HepG2 (cell line): Measurements from ENCODE around the gene FTL. TPM values are rescaled to one million over a fixed set of nuclear protein-coding genes. Genes with fewer than 3 reads are reported as not detected.

Source experiments
- BCL6 ChIP-seq: IDR thresholded peaks from 2 replicates; pipeline ENCODE4 v1.6.1; 2016; ENCODE audit warnings: missing genetic modification reagents, missing compliant biosample characterization
- ETV5 ChIP-seq: IDR thresholded peaks from 2 replicates; pipeline ENCODE4 v1.6.1; 2018; ENCODE audit warnings: missing biosample characterization, missing genetic modification reagents, inconsistent platforms, borderline replicate concordance
- NCOA1 ChIP-seq: sonication (generic); formaldehyde crosslinking; IDR thresholded peaks from 2 replicates; pipeline ENCODE4 v1.9.0; 2021; ENCODE audit warnings: missing genetic modification reagents
- NPAS2 ChIP-seq: sonication (generic); formaldehyde crosslinking; IDR thresholded peaks from 2 replicates; pipeline ENCODE4 v1.8.0; 2022; ENCODE audit warnings: mild to moderate bottlenecking, missing genetic modification reagents, borderline replicate concordance
- PHF21A ChIP-seq: sonication (generic); formaldehyde crosslinking; IDR thresholded peaks from 2 replicates; pipeline ENCODE4 v1.5.0; 2020; ENCODE audit warnings: mild to moderate bottlenecking, missing genetic modification reagents
- RARG ChIP-seq: sonication (generic); formaldehyde crosslinking; IDR thresholded peaks from 2 replicates; pipeline ENCODE4 v1.4.0; 2020; ENCODE audit warnings: low read depth, mild to moderate bottlenecking, missing genetic modification reagents
- SALL2 ChIP-seq: sonication (generic); formaldehyde crosslinking; IDR thresholded peaks from 2 replicates; pipeline ENCODE4 v1.8.1; 2023; ENCODE audit warnings: mild to moderate bottlenecking, missing genetic modification reagents, inconsistent platforms
- SNRNP70 ChIP-seq: fragments of 200-400 bp; formaldehyde crosslinking; IDR thresholded peaks from 2 replicates; pipeline ENCODE4 v1.6.1; 2017; ENCODE audit warnings: mild to moderate bottlenecking, low read depth, low read length, moderate library complexity
- SRSF9 ChIP-seq: fragments of 200-400 bp; formaldehyde crosslinking; IDR thresholded peaks from 2 replicates; pipeline ENCODE4 v1.6.1; 2018; ENCODE audit warnings: borderline replicate concordance, mild to moderate bottlenecking, low read depth, low read length; ENCODE audit not compliant: insufficient read depth, poor library complexity, severe bottlenecking
- SYNCRIP ChIP-seq: fragments of 200-400 bp; formaldehyde crosslinking; IDR thresholded peaks from 2 replicates; pipeline ENCODE4 v1.6.1; 2018; ENCODE audit warnings: mild to moderate bottlenecking, low read depth, low read length; ENCODE audit not compliant: insufficient read depth
- ZNF264 ChIP-seq: sonication (generic); formaldehyde crosslinking; IDR thresholded peaks from 2 replicates; pipeline ENCODE4 v1.4.0; 2020; ENCODE audit warnings: missing genetic modification reagents
- ZNF331 ChIP-seq: sonication (generic); formaldehyde crosslinking; IDR thresholded peaks from 2 replicates; pipeline ENCODE4 v1.4.0; 2020; ENCODE audit warnings: missing genetic modification reagents
- ZNF552 ChIP-seq: sonication (generic); formaldehyde crosslinking; IDR thresholded peaks from 2 replicates; pipeline ENCODE4 v1.9.0; 2022; ENCODE audit warnings: missing genetic modification reagents, mild to moderate bottlenecking, borderline replicate concordance
- ZSCAN12 ChIP-seq: sonication (generic); formaldehyde crosslinking; IDR thresholded peaks from 2 replicates; pipeline ENCODE4 v1.9.0; 2021; ENCODE audit warnings: mild to moderate bottlenecking, missing genetic modification reagents
- polyA plus RNA-seq, 8 experiments: library from polyadenylated mRNA; depleted of rRNA in 3 of 8; stranded (reverse) in 7 of 8; unstranded in 1 of 8; fragments of >200 nt; fragmentation: Illumina TruSeq in 4 of 8; extraction: Trizol in 4 of 8; gene quantifications; 2 replicates each; pipeline versions ENCODE4 v1.2.1 to v1.2.3, GENCODE V29; 2011 to 2016; ENCODE audit warnings: low read depth in 4 of 8, missing spikeins in 1 of 8, mixed read lengths in 1 of 8; ENCODE audit not compliant: insufficient read depth in 1 of 8
- total RNA-seq, 5 experiments: library from RNA; depleted of rRNA; stranded (reverse); fragments of >200 nt; fragmentation: Illumina TruSeq; extraction: Trizol; gene quantifications; 2 replicates each; pipeline ENCODE4 v1.2.3, GENCODE V29; 2016; ENCODE audit warnings: low read depth in 1 of 5
- TF ChIP-seq, protein P1 (sequence below): sonication (generic); formaldehyde crosslinking; IDR thresholded peaks from 2 replicates; pipeline ENCODE4 v1.4.0; 2020; ENCODE audit warnings: missing genetic modification reagents, borderline replicate concordance
- TF ChIP-seq, protein P2 (sequence below): sonication (generic); formaldehyde crosslinking; IDR thresholded peaks from 2 replicates; pipeline ENCODE4 v1.8.0; 2022; ENCODE audit warnings: mild to moderate bottlenecking, missing genetic modification reagents; ENCODE audit not compliant: insufficient replicate concordance
- TF ChIP-seq, protein P3 (sequence below): IDR thresholded peaks from 2 replicates; pipeline ENCODE4 v1.6.1; 2016; ENCODE audit warnings: mild to moderate bottlenecking
- TF ChIP-seq, protein P4 (sequence below): sonication (generic); formaldehyde crosslinking; IDR thresholded peaks from 2 replicates; pipeline ENCODE4 v1.4.0; 2020; ENCODE audit warnings: low read depth, missing genetic modification reagents

Gene FTL
- total and polyA plus RNA-seq, 2 of the 13 experiments (the other 11 are each of a cell fraction or from before 2014, with no cell fraction given), result 2,721 to 8,800 TPM

DNA sequence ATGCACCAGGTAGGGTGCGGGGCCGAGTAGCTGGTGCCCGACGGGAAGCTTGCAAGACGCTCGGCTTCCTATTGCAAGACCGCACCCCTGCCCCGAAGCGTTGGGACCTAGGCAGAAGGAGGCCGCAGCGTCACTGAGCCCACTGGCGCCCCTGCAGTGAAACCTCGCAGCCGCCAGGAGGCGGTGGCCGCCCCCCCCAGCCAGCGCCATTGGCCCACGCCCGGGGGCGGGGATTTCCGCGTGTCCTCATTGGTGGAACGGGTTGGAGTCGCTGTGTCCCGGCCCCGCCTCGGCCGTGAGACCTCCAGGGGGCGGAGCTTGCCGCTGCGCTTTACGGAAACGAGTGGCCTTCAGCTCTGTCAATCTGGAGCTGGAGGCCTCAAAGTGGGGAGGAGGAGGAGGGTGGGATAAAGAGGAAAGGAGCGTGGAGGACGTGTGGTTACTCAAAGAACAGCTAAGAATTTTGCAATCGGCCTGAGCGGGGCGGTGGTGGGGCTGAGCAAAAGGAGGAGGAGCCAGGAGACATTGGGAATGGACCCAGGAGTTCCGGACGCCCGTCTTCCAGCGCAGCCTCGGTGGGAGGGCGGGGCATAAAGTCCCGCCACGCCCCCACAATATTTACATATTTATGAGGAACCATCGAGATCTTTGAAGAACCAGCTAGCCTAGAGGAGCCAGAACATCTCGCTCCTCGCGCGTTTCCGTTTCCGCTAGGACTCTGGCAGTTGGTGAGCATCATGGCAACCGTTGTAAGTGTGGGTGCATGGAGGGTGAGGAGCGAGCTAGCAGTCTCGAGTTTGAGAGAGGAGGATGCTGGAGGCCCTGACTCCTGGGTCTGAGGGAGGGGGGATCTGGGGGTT lies 28.3 kb downstream of the FTL start, which contains the start of the genes GYS1 and RUVBL2 (continued):
- TF ChIP-seq ZNF331 (CRISPR knock-in tag), result peak; percentile 19; the same call in 1 of the 2 replicates
- no peak for TF ChIP-seq NCOA1 (CRISPR knock-in tag)
- TF ChIP-seq ETV5 (CRISPR knock-in tag), result peak; percentile 58; the same call in 1 of the 2 replicates
- TF ChIP-seq, protein P1, sequence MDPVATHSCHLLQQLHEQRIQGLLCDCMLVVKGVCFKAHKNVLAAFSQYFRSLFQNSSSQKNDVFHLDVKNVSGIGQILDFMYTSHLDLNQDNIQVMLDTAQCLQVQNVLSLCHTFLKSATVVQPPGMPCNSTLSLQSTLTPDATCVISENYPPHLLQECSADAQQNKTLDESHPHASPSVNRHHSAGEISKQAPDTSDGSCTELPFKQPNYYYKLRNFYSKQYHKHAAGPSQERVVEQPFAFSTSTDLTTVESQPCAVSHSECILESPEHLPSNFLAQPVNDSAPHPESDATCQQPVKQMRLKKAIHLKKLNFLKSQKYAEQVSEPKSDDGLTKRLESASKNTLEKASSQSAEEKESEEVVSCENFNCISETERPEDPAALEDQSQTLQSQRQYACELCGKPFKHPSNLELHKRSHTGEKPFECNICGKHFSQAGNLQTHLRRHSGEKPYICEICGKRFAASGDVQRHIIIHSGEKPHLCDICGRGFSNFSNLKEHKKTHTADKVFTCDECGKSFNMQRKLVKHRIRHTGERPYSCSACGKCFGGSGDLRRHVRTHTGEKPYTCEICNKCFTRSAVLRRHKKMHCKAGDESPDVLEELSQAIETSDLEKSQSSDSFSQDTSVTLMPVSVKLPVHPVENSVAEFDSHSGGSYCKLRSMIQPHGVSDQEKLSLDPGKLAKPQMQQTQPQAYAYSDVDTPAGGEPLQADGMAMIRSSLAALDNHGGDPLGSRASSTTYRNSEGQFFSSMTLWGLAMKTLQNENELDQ (CRISPR knock-in tag), result no peak
- TF ChIP-seq NPAS2 (CRISPR knock-in tag), result no peak
- no peak for TF ChIP-seq SYNCRIP
- TF ChIP-seq BCL6 (CRISPR knock-in tag), result peak; percentile 26
- TF ChIP-seq SALL2 (CRISPR knock-in tag), result no peak; the same call in 1 of the 2 replicates
- TF ChIP-seq, protein P2, sequence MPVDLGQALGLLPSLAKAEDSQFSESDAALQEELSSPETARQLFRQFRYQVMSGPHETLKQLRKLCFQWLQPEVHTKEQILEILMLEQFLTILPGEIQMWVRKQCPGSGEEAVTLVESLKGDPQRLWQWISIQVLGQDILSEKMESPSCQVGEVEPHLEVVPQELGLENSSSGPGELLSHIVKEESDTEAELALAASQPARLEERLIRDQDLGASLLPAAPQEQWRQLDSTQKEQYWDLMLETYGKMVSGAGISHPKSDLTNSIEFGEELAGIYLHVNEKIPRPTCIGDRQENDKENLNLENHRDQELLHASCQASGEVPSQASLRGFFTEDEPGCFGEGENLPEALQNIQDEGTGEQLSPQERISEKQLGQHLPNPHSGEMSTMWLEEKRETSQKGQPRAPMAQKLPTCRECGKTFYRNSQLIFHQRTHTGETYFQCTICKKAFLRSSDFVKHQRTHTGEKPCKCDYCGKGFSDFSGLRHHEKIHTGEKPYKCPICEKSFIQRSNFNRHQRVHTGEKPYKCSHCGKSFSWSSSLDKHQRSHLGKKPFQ, result peak; percentile 53
- TF ChIP-seq SRSF9, result no peak
- TF ChIP-seq, protein P3, sequence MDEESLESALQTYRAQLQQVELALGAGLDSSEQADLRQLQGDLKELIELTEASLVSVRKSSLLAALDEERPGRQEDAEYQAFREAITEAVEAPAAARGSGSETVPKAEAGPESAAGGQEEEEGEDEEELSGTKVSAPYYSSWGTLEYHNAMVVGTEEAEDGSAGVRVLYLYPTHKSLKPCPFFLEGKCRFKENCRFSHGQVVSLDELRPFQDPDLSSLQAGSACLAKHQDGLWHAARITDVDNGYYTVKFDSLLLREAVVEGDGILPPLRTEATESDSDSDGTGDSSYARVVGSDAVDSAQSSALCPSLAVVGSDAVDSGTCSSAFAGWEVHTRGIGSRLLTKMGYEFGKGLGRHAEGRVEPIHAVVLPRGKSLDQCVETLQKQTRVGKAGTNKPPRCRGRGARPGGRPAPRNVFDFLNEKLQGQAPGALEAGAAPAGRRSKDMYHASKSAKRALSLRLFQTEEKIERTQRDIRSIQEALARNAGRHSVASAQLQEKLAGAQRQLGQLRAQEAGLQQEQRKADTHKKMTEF (CRISPR knock-in tag), result peak; percentile 83
- no peak for TF ChIP-seq ZSCAN12 (CRISPR knock-in tag)
- TF ChIP-seq, protein P4, sequence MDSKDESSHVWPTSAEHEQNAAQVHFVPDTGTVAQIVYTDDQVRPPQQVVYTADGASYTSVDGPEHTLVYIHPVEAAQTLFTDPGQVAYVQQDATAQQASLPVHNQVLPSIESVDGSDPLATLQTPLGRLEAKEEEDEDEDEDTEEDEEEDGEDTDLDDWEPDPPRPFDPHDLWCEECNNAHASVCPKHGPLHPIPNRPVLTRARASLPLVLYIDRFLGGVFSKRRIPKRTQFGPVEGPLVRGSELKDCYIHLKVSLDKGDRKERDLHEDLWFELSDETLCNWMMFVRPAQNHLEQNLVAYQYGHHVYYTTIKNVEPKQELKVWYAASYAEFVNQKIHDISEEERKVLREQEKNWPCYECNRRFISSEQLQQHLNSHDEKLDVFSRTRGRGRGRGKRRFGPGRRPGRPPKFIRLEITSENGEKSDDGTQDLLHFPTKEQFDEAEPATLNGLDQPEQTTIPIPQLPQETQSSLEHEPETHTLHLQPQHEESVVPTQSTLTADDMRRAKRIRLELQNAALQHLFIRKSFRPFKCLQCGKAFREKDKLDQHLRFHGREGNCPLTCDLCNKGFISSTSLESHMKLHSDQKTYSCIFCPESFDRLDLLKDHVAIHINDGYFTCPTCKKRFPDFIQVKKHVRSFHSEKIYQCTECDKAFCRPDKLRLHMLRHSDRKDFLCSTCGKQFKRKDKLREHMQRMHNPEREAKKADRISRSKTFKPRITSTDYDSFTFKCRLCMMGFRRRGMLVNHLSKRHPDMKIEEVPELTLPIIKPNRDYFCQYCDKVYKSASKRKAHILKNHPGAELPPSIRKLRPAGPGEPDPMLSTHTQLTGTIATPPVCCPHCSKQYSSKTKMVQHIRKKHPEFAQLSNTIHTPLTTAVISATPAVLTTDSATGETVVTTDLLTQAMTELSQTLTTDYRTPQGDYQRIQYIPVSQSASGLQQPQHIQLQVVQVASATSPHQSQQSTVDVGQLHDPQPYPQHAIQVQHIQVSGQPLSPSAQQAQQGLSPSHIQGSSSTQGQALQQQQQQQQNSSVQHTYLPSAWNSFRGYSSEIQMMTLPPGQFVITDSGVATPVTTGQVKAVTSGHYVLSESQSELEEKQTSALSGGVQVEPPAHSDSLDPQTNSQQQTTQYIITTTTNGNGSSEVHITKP (CRISPR knock-in tag), result no peak
- TF ChIP-seq RARG (CRISPR knock-in tag), result no peak
- TF ChIP-seq PHF21A, result peak; percentile 74; the same call in 1 of the 2 replicates
- TF ChIP-seq ZNF264 (CRISPR knock-in tag), result no peak
- no peak for TF ChIP-seq ZNF552 (CRISPR knock-in tag)
- no peak for TF ChIP-seq SNRNP70
